Measurements from ENCODE around the gene SLAMF6. TPM values are rescaled to one million over a fixed set of nuclear protein-coding genes. Genes with fewer than 3 reads are reported as not detected.
"Not testable (repeated sequence)": the region's sequence is repeated elsewhere in the genome, so short reads cannot be mapped to it uniquely, and the experiment has no call there.

Gene SLAMF6
- total and polyA plus RNA-seq, 5 donors from 2014 or later, result 60.0 to 163 (median 127) TPM

GRCh38 chr1:160537714-160538665, 14.9 kb upstream of the SLAMF6 start:
- no peak overlapping the region for H3K27ac Mint-ChIP-seq
- H3K9me3 ChIP-seq (ENCODE audit: control insufficient read depth in 2 of 2, low read length in 2 of 2), result peaks cover 15 to 25% of the 10 kb centered on the region in 2 experiments
- peak overlapping the region in 2 of 4 donors; percentile 18 to 63 for H3K4me3 Mint-ChIP-seq
- no peaks in the 10 kb centered on the region for H3K27me3 Mint-ChIP-seq
- H3K4me1 Mint-ChIP-seq, result peaks cover 22 to 38% (median 36%) of the 10 kb centered on the region in 4 donors
- H3K27me3 ChIP-seq (ENCODE audit: control insufficient read depth, insufficient read depth, low read length), result no peaks in the 10 kb centered on the region
- H3K36me3 ChIP-seq (ENCODE audit: control insufficient read depth, insufficient read depth, low read length), result no peaks in the 10 kb centered on the region
- DNase-seq (no peak), ATAC-seq (ENCODE audit: low read depth in 2 of 2) (no peak)
- peaks cover 0 to 24% (median 8%) of the 10 kb centered on the region in 7 donors for H3K9me3 Mint-ChIP-seq
- peaks cover 33% of the 10 kb centered on the region for H3K4me1 ChIP-seq (ENCODE audit: control insufficient read depth, insufficient read depth, low read length, poor library complexity, severe bottlenecking)
- peaks cover 8% of the 10 kb centered on the region for H3K36me3 Mint-ChIP-seq
- no peak overlapping the region for H3K4me3 ChIP-seq (ENCODE audit: low read depth, low read length)
- no peak overlapping the region for H3K27ac ChIP-seq (ENCODE audit: insufficient read depth, low read length, poor library complexity, severe bottlenecking)

- DNase-seq (no peak), ATAC-seq (ENCODE audit: low read depth in 2 of 2) (no peak)
- Mint-ChIP-seq H3K9me3 (peaks cover 0 to 24% (median 8%) of the 10 kb centered on the region in 7 donors), H3K27me3 (no peaks in the 10 kb centered on the region), H3K27ac (no peak overlapping the region), H3K36me3 (peaks cover 8% of the 10 kb centered on the region), H3K4me3 (no peak overlapping the region), H3K4me1 (peaks cover 7 to 17% (median 14%) of the 10 kb centered on the region in 4 donors)
- Histone ChIP-seq H3K27me3 (ENCODE audit: control insufficient read depth, insufficient read depth, low read length) (no peaks in the 10 kb centered on the region), H3K36me3 (ENCODE audit: control insufficient read depth, insufficient read depth, low read length) (no peaks in the 10 kb centered on the region), H3K27ac (ENCODE audit: insufficient read depth, low read length, poor library complexity, severe bottlenecking) (no peak overlapping the region), H3K9me3 (ENCODE audit: control insufficient read depth in 2 of 2, low read length in 2 of 2) (peaks cover 15 to 25% of the 10 kb centered on the region in 2 experiments), H3K4me1 (ENCODE audit: control insufficient read depth, insufficient read depth, low read length, poor library complexity, severe bottlenecking) (peaks cover 13% of the 10 kb centered on the region), H3K4me3 (ENCODE audit: low read depth, low read length) (no peak overlapping the region)
Observed at GRCh38 chr1:160534823-160535605, 12.0 kb upstream of the SLAMF6 start.

GRCh38 chr1:160532557-160532813, 9.4 kb upstream of the SLAMF6 start:
- not testable (repeated sequence) for H3K4me3 Mint-ChIP-seq; H3K27me3 ChIP-seq (ENCODE audit: control insufficient read depth, insufficient read depth, low read length); H3K4me1 ChIP-seq (ENCODE audit: control insufficient read depth, insufficient read depth, low read length, poor library complexity, severe bottlenecking); H3K4me1 Mint-ChIP-seq; ATAC-seq (ENCODE audit: low read depth in 2 of 2); H3K36me3 ChIP-seq (ENCODE audit: control insufficient read depth, insufficient read depth, low read length); H3K27ac Mint-ChIP-seq; H3K27ac ChIP-seq (ENCODE audit: insufficient read depth, low read length, poor library complexity, severe bottlenecking); H3K27me3 Mint-ChIP-seq; DNase-seq; H3K36me3 Mint-ChIP-seq; H3K4me3 ChIP-seq (ENCODE audit: low read depth, low read length)
- H3K9me3 ChIP-seq (ENCODE audit: control insufficient read depth in 2 of 2, low read length in 2 of 2), result peaks cover 15 to 25% of the 10 kb centered on the region in 2 experiments
- peaks cover 1 to 30% (median 14%) of the 10 kb centered on the region in 7 donors for H3K9me3 Mint-ChIP-seq

GRCh38 chr1:160531809-160532556, 8.9 kb upstream of the SLAMF6 start:
- not testable (repeated sequence) for H3K27me3 ChIP-seq (ENCODE audit: control insufficient read depth, insufficient read depth, low read length); H3K36me3 Mint-ChIP-seq; DNase-seq; H3K4me3 Mint-ChIP-seq; H3K4me1 Mint-ChIP-seq; H3K36me3 ChIP-seq (ENCODE audit: control insufficient read depth, insufficient read depth, low read length); H3K27ac ChIP-seq (ENCODE audit: insufficient read depth, low read length, poor library complexity, severe bottlenecking); H3K4me1 ChIP-seq (ENCODE audit: control insufficient read depth, insufficient read depth, low read length, poor library complexity, severe bottlenecking); H3K4me3 ChIP-seq (ENCODE audit: low read depth, low read length); H3K27ac Mint-ChIP-seq; H3K27me3 Mint-ChIP-seq; ATAC-seq (ENCODE audit: low read depth in 2 of 2)
- peaks cover 15 to 25% of the 10 kb centered on the region in 2 experiments for H3K9me3 ChIP-seq (ENCODE audit: control insufficient read depth in 2 of 2, low read length in 2 of 2)
- H3K9me3 Mint-ChIP-seq, result peaks cover 1 to 31% (median 14%) of the 10 kb centered on the region in 7 donors

GRCh38 chr1:160529401-160529952, 6.4 kb upstream of the SLAMF6 start:
- ATAC-seq (ENCODE audit: low read depth in 2 of 2), result not testable (repeated sequence)

GRCh38 chr1:160523789-160524188, 734 bp upstream of the SLAMF6 start:
- not testable (repeated sequence) for H3K27ac ChIP-seq (ENCODE audit: insufficient read depth, low read length, poor library complexity, severe bottlenecking)
- peak overlapping the region; percentile 37 to 96 (median 94) for H3K27ac Mint-ChIP-seq

More at GRCh38 chr1:160529401-160529952, 6.4 kb upstream of the SLAMF6 start:
- not testable (repeated sequence) for H3K36me3 Mint-ChIP-seq; DNase-seq; H3K4me3 Mint-ChIP-seq; H3K4me3 ChIP-seq (ENCODE audit: low read depth, low read length); H3K36me3 ChIP-seq (ENCODE audit: control insufficient read depth, insufficient read depth, low read length); H3K27me3 ChIP-seq (ENCODE audit: control insufficient read depth, insufficient read depth, low read length); H3K27ac ChIP-seq (ENCODE audit: insufficient read depth, low read length, poor library complexity, severe bottlenecking); H3K27me3 Mint-ChIP-seq; H3K9me3 ChIP-seq (ENCODE audit: control insufficient read depth in 2 of 2, low read length in 2 of 2); H3K4me1 ChIP-seq (ENCODE audit: control insufficient read depth, insufficient read depth, low read length, poor library complexity, severe bottlenecking)
- Mint-ChIP-seq H3K4me1 (peaks cover 6 to 15% (median 10%) of the 10 kb centered on the region in 4 donors), H3K27ac (peak overlapping the region in 1 of 3 donors; percentile 85), H3K9me3 (peaks cover 0 to 32% (median 10%) of the 10 kb centered on the region in 7 donors)

GRCh38 chr1:160522136-160522535, 919 bp downstream of the SLAMF6 start:
- Mint-ChIP-seq H3K27ac (peak overlapping the region; percentile 96 to 98 (median 97)), H3K36me3 (peaks cover 23% of the 10 kb centered on the region), H3K9me3 (peaks cover 0 to 17% (median 6%) of the 10 kb centered on the region in 7 donors), H3K27me3 (no peaks in the 10 kb centered on the region), H3K4me1 (peaks cover 27 to 75% (median 61%) of the 10 kb centered on the region in 4 donors), H3K4me3 (peak overlapping the region; percentile 93 to 99 (median 96))
- DNase-seq (peak in 1 of 3 donors; percentile 7), ATAC-seq (ENCODE audit: low read depth in 2 of 2) (no peak)
- Histone ChIP-seq H3K36me3 (ENCODE audit: control insufficient read depth, insufficient read depth, low read length) (peaks cover 6% of the 10 kb centered on the region), H3K27ac (ENCODE audit: insufficient read depth, low read length, poor library complexity, severe bottlenecking) (peak overlapping the region; percentile 79), H3K4me1 (ENCODE audit: control insufficient read depth, insufficient read depth, low read length, poor library complexity, severe bottlenecking) (peaks cover 40% of the 10 kb centered on the region), H3K27me3 (ENCODE audit: control insufficient read depth, insufficient read depth, low read length) (no peaks in the 10 kb centered on the region), H3K4me3 (ENCODE audit: low read depth, low read length) (peak overlapping the region; percentile 98), H3K9me3 (ENCODE audit: control insufficient read depth in 2 of 2, low read length in 2 of 2) (no peaks in the 10 kb centered on the region)

More at GRCh38 chr1:160523789-160524188, 734 bp upstream of the SLAMF6 start:
- peaks cover 37% of the 10 kb centered on the region for H3K4me1 ChIP-seq (ENCODE audit: control insufficient read depth, insufficient read depth, low read length, poor library complexity, severe bottlenecking)
- Mint-ChIP-seq H3K4me3 (peak overlapping the region; percentile 1 to 78 (median 74)), H3K4me1 (peaks cover 25 to 60% (median 49%) of the 10 kb centered on the region in 4 donors), H3K36me3 (peaks cover 13% of the 10 kb centered on the region), H3K9me3 (peaks cover 0 to 28% (median 8%) of the 10 kb centered on the region in 7 donors)
- H3K36me3 ChIP-seq (ENCODE audit: control insufficient read depth, insufficient read depth, low read length); H3K27me3 Mint-ChIP-seq; H3K27me3 ChIP-seq (ENCODE audit: control insufficient read depth, insufficient read depth, low read length); DNase-seq; H3K9me3 ChIP-seq (ENCODE audit: control insufficient read depth in 2 of 2, low read length in 2 of 2); ATAC-seq (ENCODE audit: low read depth in 2 of 2): not testable (repeated sequence)
- H3K4me3 ChIP-seq (ENCODE audit: low read depth, low read length), result peak overlapping the region; percentile 98
